ENCODE measurements around the gene TRPC4. TPM values are rescaled to one million over a fixed set of nuclear protein-coding genes. Genes with fewer than 3 reads are reported as not detected.

The TRPC4 gene
- total RNA-seq, 6 experiments from 2014 or later = 0.07 to 0.74 (median 0.46) TPM; not detected in 2

- TF ChIP-seq POLR2A (IDR thresholded peaks at IDR 0.05) (no peak), CTCF (IDR thresholded peaks at IDR 0.05) (no peak)
- Histone ChIP-seq H3K9me3 (no peaks in the 10 kb centered on the region), H3K4me1 (no peaks in the 10 kb centered on the region), H3K27ac (no peak overlapping the region), H3K27me3 (no peaks in the 10 kb centered on the region), H3K36me3 (no peaks in the 10 kb centered on the region), H3K4me3 (no peak overlapping the region)
- intact Hi-C loops (cut with DNase I) = no loop called here
- DNase-seq (no peak), ATAC-seq (no peak)
- WGBS (ENCODE audit: insufficient coverage, low coverage, low lambda C conversion rate, missing lambda C conversion rate) = 5% methylated on average over 5 of the region's 5 CpGs
Observed at GRCh38 chr13:37647031-37647650, 222.4 kb downstream of the TRPC4 start.

- H3K36me3 ChIP-seq = no peaks in the 10 kb centered on the region
- ATAC-seq (no peak), DNase-seq (no peak)
- no peaks in the 10 kb centered on the region for H3K9me3 ChIP-seq
- H3K4me3 ChIP-seq = no peak overlapping the region
- no peaks in the 10 kb centered on the region for H3K4me1 ChIP-seq
- intact Hi-C loops (cut with DNase I) = no loop called here
- H3K27me3 ChIP-seq = no peaks in the 10 kb centered on the region
- H3K27ac ChIP-seq = no peak overlapping the region
- 16% methylated on average over 3 of the region's 3 CpGs for WGBS (ENCODE audit: insufficient coverage, low coverage, low lambda C conversion rate, missing lambda C conversion rate)
- no peak for TF ChIP-seq POLR2A (IDR thresholded peaks at IDR 0.05)
- TF ChIP-seq CTCF (IDR thresholded peaks at IDR 0.05) = no peak
Observed at GRCh38 chr13:37646531-37646930, 223.0 kb downstream of the TRPC4 start.

- DNase-seq = no peak
- TF ChIP-seq POLR2A (IDR thresholded peaks at IDR 0.05) = no peak
- TF ChIP-seq CTCF (IDR thresholded peaks at IDR 0.05) = no peak
- H3K27ac ChIP-seq = no peak overlapping the region
- H3K4me1 ChIP-seq = no peaks in the 10 kb centered on the region
- ATAC-seq = no peak
- intact Hi-C loops (cut with DNase I) = no loop called here
- no peaks in the 10 kb centered on the region for H3K9me3 ChIP-seq
- H3K27me3 ChIP-seq = no peaks in the 10 kb centered on the region
- 21% methylated on average over 7 of the region's 7 CpGs for WGBS (ENCODE audit: insufficient coverage, low coverage, low lambda C conversion rate, missing lambda C conversion rate)
- H3K4me3 ChIP-seq = no peak overlapping the region
- no peaks in the 10 kb centered on the region for H3K36me3 ChIP-seq
Observed at GRCh38 chr13:37645181-37645740, 224.3 kb downstream of the TRPC4 start.

GRCh38 chr13:37641391-37641790 is 228.2 kb downstream of the TRPC4 start:
- ATAC-seq (no peak), DNase-seq (no peak)
- H3K27ac ChIP-seq = no peak overlapping the region
- H3K27me3 ChIP-seq = no peaks in the 10 kb centered on the region
- no peaks in the 10 kb centered on the region for H3K4me1 ChIP-seq
- TF ChIP-seq POLR2A (IDR thresholded peaks at IDR 0.05) (no peak), CTCF (IDR thresholded peaks at IDR 0.05) (no peak)
- no peaks in the 10 kb centered on the region for H3K36me3 ChIP-seq
- no peaks in the 10 kb centered on the region for H3K9me3 ChIP-seq
- intact Hi-C loops (cut with DNase I) = no loop called here
- 82% methylated on average over 2 of the region's 2 CpGs for WGBS (ENCODE audit: insufficient coverage, low coverage, low lambda C conversion rate, missing lambda C conversion rate)
- H3K4me3 ChIP-seq = no peak overlapping the region
